ENCODE measurements around the gene WDR27.

- TF ChIP-seq POLR2AphosphoS5 (IDR thresholded peaks at IDR 0.05; ENCODE audit: low read depth, low read length): no peak
- TF ChIP-seq, protein P1, sequence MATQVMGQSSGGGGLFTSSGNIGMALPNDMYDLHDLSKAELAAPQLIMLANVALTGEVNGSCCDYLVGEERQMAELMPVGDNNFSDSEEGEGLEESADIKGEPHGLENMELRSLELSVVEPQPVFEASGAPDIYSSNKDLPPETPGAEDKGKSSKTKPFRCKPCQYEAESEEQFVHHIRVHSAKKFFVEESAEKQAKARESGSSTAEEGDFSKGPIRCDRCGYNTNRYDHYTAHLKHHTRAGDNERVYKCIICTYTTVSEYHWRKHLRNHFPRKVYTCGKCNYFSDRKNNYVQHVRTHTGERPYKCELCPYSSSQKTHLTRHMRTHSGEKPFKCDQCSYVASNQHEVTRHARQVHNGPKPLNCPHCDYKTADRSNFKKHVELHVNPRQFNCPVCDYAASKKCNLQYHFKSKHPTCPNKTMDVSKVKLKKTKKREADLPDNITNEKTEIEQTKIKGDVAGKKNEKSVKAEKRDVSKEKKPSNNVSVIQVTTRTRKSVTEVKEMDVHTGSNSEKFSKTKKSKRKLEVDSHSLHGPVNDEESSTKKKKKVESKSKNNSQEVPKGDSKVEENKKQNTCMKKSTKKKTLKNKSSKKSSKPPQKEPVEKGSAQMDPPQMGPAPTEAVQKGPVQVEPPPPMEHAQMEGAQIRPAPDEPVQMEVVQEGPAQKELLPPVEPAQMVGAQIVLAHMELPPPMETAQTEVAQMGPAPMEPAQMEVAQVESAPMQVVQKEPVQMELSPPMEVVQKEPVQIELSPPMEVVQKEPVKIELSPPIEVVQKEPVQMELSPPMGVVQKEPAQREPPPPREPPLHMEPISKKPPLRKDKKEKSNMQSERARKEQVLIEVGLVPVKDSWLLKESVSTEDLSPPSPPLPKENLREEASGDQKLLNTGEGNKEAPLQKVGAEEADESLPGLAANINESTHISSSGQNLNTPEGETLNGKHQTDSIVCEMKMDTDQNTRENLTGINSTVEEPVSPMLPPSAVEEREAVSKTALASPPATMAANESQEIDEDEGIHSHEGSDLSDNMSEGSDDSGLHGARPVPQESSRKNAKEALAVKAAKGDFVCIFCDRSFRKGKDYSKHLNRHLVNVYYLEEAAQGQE (IDR thresholded peaks at IDR 0.05; ENCODE audit: insufficient read depth in 1 of 2, low read depth in 2 of 2, low read length in 2 of 2): no peak
- TF ChIP-seq SIN3A (IDR thresholded peaks at IDR 0.05; ENCODE audit: borderline replicate concordance, insufficient read depth, low read length): no peak
- TF ChIP-seq TAF1 (IDR thresholded peaks at IDR 0.05; ENCODE audit: borderline replicate concordance, insufficient read depth, low read length): no peak
Measured at GRCh38 chr6:169411722-169412121, 290.1 kb downstream of the WDR27 start.
